Keratinocyte (primary cell): ENCODE data around the gene ODF2L.

ENCODE experiments used
- CTCF ChIP-seq, 3 experiments: IDR thresholded peaks in 1 of 3; conservative IDR thresholded peaks in 1 of 3; optimal IDR thresholded peaks in 1 of 3; 2 replicates in 2 of 3; 3 replicates in 1 of 3; pipeline versions ENCODE3 to v1.5.1; 2011; ENCODE audit warnings: low read length in 3 of 3, mild to moderate bottlenecking in 3 of 3, moderate library complexity in 2 of 3, control low read depth in 1 of 3, inconsistent platforms in 1 of 3; ENCODE audit not compliant: insufficient read depth in 2 of 3; ENCODE audit errors: extremely low read depth in 1 of 3
- EZH2 ChIP-seq: IDR thresholded peaks from one replicate; pipeline ENCODE4 v1.6.1; 2012; ENCODE audit warnings: inconsistent platforms, mild to moderate bottlenecking, low read length, moderate library complexity

GRCh38 chr1:86435327-86435726, 39.2 kb upstream of the ODF2L start:
- TF ChIP-seq CTCF (optimal IDR thresholded peaks at IDR 0.05 in 1 of 3, IDR thresholded peaks at IDR 0.05 in 1 of 3, conservative IDR thresholded peaks at IDR 0.05 in 1 of 3; ENCODE audit: extremely low read depth in 1 of 3, insufficient read depth in 2 of 3, low read length in 3 of 3) (no peak), EZH2 (no peak)
